OCI-LY1 (cell line): ENCODE data around the gene BET1.

Experiments
- EZH2 ChIP-seq: fragments of 200-600 bp; sonication (generic), shearing (Covaris generic); IDR thresholded peaks from 2 replicates; pipeline ENCODE4 v1.8.0; 2017; ENCODE audit warnings: borderline replicate concordance, mixed run types, mild to moderate bottlenecking, antibody characterized with exemption, low read length, moderate library complexity, mixed read lengths
- TF ChIP-seq, protein P1 (sequence below): fragments of 200-600 bp; sonication (generic), shearing (Covaris generic); IDR thresholded peaks from 2 replicates; pipeline ENCODE4 v1.5.1; 2017; ENCODE audit warnings: mild to moderate bottlenecking, antibody characterized with exemption, low read length, moderate library complexity, mixed read lengths

DNA sequence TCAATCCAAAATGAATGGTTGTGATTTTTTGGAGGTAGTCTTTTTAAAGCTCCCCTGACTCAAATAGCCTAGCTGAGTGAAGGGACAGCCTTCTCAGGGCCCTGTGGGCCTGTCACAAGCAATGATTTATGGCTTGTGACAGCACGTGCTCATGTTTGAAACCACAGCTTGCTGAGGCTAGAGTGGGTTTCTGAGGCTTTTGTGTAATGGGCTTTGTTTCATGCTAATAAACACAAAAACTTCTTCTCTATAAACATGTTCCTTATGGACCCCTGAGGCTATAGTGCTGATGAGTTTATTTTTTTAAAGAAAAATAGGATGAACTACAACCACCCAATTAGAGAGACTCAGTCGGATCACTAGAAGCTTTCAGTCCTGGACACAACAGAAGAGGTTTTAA, 36.1 kb upstream of the BET1 start:
- TF ChIP-seq, protein P1, sequence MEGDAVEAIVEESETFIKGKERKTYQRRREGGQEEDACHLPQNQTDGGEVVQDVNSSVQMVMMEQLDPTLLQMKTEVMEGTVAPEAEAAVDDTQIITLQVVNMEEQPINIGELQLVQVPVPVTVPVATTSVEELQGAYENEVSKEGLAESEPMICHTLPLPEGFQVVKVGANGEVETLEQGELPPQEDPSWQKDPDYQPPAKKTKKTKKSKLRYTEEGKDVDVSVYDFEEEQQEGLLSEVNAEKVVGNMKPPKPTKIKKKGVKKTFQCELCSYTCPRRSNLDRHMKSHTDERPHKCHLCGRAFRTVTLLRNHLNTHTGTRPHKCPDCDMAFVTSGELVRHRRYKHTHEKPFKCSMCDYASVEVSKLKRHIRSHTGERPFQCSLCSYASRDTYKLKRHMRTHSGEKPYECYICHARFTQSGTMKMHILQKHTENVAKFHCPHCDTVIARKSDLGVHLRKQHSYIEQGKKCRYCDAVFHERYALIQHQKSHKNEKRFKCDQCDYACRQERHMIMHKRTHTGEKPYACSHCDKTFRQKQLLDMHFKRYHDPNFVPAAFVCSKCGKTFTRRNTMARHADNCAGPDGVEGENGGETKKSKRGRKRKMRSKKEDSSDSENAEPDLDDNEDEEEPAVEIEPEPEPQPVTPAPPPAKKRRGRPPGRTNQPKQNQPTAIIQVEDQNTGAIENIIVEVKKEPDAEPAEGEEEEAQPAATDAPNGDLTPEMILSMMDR: no peak
- TF ChIP-seq EZH2: no peak
